GM06990 (cell line): ENCODE data around the gene GSTT2.

Source experiments
- DNase-seq: peaks from one replicate; pipeline ENCODE4 v3.0.0-alpha.2; 2011; ENCODE audit not compliant: insufficient read length; ENCODE audit errors: extremely low read depth
- H3K27me3 ChIP-seq: replicated peaks from 2 replicates; pipeline ENCODE4 v1.6.0; 2011; ENCODE audit warnings: low read length; ENCODE audit not compliant: control insufficient read depth, insufficient read depth
- H3K36me3 ChIP-seq: 2 replicates; pipeline ENCODE4 v1.5.1; 2011; ENCODE audit warnings: low read length; ENCODE audit not compliant: control insufficient read depth, insufficient read depth
- H3K4me3 ChIP-seq: replicated peaks from 2 replicates; pipeline ENCODE4 v1.5.1; 2011; ENCODE audit warnings: low read depth, mild to moderate bottlenecking, control low read depth, low read length
- CTCF ChIP-seq: IDR thresholded peaks from 2 replicates; pipeline ENCODE4 v1.5.1; 2011; ENCODE audit warnings: low read length, control low read depth, mild to moderate bottlenecking, inconsistent platforms; ENCODE audit not compliant: insufficient read depth, poor library complexity, severe bottlenecking

The GSTT2 gene

GRCh38 chr22:24027389-24027975 lies 47.5 kb downstream of the GSTT2 start:
- no peak for TF ChIP-seq CTCF
- H3K27me3 ChIP-seq: no peaks in the 10 kb centered on the region
- no peak for DNase-seq
- H3K36me3 ChIP-seq: peaks cover 6% of the 10 kb centered on the region
- H3K4me3 ChIP-seq: no peak overlapping the region

- no peak for DNase-seq
- Histone ChIP-seq H3K27me3 (no peaks in the 10 kb centered on the region), H3K36me3 (peaks cover 6% of the 10 kb centered on the region), H3K4me3 (no peak overlapping the region)
- no peak for TF ChIP-seq CTCF
Observed at GRCh38 chr22:24027991-24028390, 48.1 kb downstream of the GSTT2 start.

- H3K4me3 ChIP-seq: no peak overlapping the region
- H3K36me3 ChIP-seq: peaks cover 6% of the 10 kb centered on the region
- TF ChIP-seq CTCF: no peak
- DNase-seq: no peak
- H3K27me3 ChIP-seq: no peaks in the 10 kb centered on the region
Observed at GRCh38 chr22:24028533-24028932, 48.6 kb downstream of the GSTT2 start.

GRCh38 chr22:24029304-24029703 lies 49.4 kb downstream of the GSTT2 start:
- Histone ChIP-seq H3K27me3 (no peaks in the 10 kb centered on the region), H3K4me3 (no peak overlapping the region), H3K36me3 (peaks cover 6% of the 10 kb centered on the region)
- TF ChIP-seq CTCF: no peak
- DNase-seq: no peak

GRCh38 chr22:24030186-24030702 lies 50.3 kb downstream of the GSTT2 start:
- H3K4me3 ChIP-seq: no peak overlapping the region
- DNase-seq: no peak
- TF ChIP-seq CTCF: no peak
- no peaks in the 10 kb centered on the region for H3K27me3 ChIP-seq
- H3K36me3 ChIP-seq: peaks cover 5% of the 10 kb centered on the region
